ENCODE measurements around the gene UHRF1. TPM values are rescaled to one million over a fixed set of nuclear protein-coding genes. Genes with fewer than 3 reads are reported as not detected.

UHRF1 gene
- total and polyA plus RNA-seq, 2 of the 13 experiments (the other 11 are each of a cell fraction or from before 2014, with no cell fraction given), result 6.8 to 78.4 TPM

GRCh38 chr19:4985551-4985991 lies 76.3 kb downstream of the UHRF1 start (continued):
- TF ChIP-seq ZHX2 (IDR thresholded peaks at IDR 0.05; ENCODE audit: low read depth) (no peak), ZHX2 (CRISPR knock-in tag; IDR thresholded peaks at IDR 0.05; ENCODE audit: borderline replicate concordance) (no peak), FOXO4 (CRISPR knock-in tag; conservative IDR thresholded peaks at IDR 0.05) (no peak), ZNF800 (CRISPR knock-in tag; IDR thresholded peaks at IDR 0.05) (no peak), ZNF687 (CRISPR knock-in tag; IDR thresholded peaks at IDR 0.05) (peak; percentile 12; the same call in 1 of the 2 replicates), MXD1 (CRISPR knock-in tag; IDR thresholded peaks at IDR 0.05) (no peak), ZNF572 (CRISPR knock-in tag; IDR thresholded peaks at IDR 0.05) (no peak), ZNF33A (CRISPR knock-in tag; IDR thresholded peaks at IDR 0.05; ENCODE audit: borderline replicate concordance) (no peak), POLR2AphosphoS5 (IDR thresholded peaks at IDR 0.05; ENCODE audit: low read depth, low read length) (no peak), RBFOX2 (IDR thresholded peaks at IDR 0.05; ENCODE audit: low read depth, low read length) (0 out of 2 replicates have a peak, but pooled peaks have one; percentile 27), NCOR1 (IDR thresholded peaks at IDR 0.05; ENCODE audit: borderline replicate concordance, low read length) (no peak)
